ENCODE measurements around the gene POLR3H.
A peak's percentile ranks its signal among the peaks of the same experiment; 100 is the strongest.
"Not testable (repeated sequence)": the region's sequence is repeated elsewhere in the genome, so short reads cannot be mapped to it uniquely, and the experiment has no call there.

Gene POLR3H

GRCh38 chr22:41561335-41561734 is 17.1 kb upstream of the POLR3H start:
- no peak for DNase-seq (ENCODE audit: low spot score)
- in situ Hi-C loops (cut with MboI; ENCODE audit: low pct_unique_long_range_greater_than_20kb, low sequenced_read_pairs, unreplicated experiment): no loop called here
- no peak for TF ChIP-seq CTCF (IDR thresholded peaks at IDR 0.05; ENCODE audit: extremely low read depth, insufficient read depth, missing control alignments)

- TF ChIP-seq CTCF (IDR thresholded peaks at IDR 0.05; ENCODE audit: extremely low read depth, insufficient read depth, missing control alignments): no peak
- no peak for DNase-seq (ENCODE audit: low spot score)
- in situ Hi-C loops (cut with MboI; ENCODE audit: low pct_unique_long_range_greater_than_20kb, low sequenced_read_pairs, unreplicated experiment): no loop called here
Measured at GRCh38 chr22:41560095-41560471, 15.8 kb upstream of the POLR3H start.

- DNase-seq (ENCODE audit: low spot score); in situ Hi-C loops (cut with MboI; ENCODE audit: low pct_unique_long_range_greater_than_20kb, low sequenced_read_pairs, unreplicated experiment): not testable (repeated sequence)
Measured at GRCh38 chr22:41558241-41558630, 14.0 kb upstream of the POLR3H start.

- DNase-seq (ENCODE audit: low spot score): peak; percentile 63
- in situ Hi-C loops (cut with MboI; ENCODE audit: low pct_unique_long_range_greater_than_20kb, low sequenced_read_pairs, unreplicated experiment): no loop called here
- no peak for TF ChIP-seq CTCF (IDR thresholded peaks at IDR 0.05; ENCODE audit: extremely low read depth, insufficient read depth, missing control alignments)
Measured at GRCh38 chr22:41557401-41558240, 13.4 kb upstream of the POLR3H start.

- DNase-seq (ENCODE audit: low spot score): no peak
- in situ Hi-C loops (cut with MboI; ENCODE audit: low pct_unique_long_range_greater_than_20kb, low sequenced_read_pairs, unreplicated experiment): no loop called here
Measured at GRCh38 chr22:41556561-41556960, 12.3 kb upstream of the POLR3H start.

GRCh38 chr22:41555325-41555982 is 11.2 kb upstream of the POLR3H start:
- DNase-seq (ENCODE audit: low spot score): no peak
- no peak for TF ChIP-seq CTCF (IDR thresholded peaks at IDR 0.05; ENCODE audit: extremely low read depth, insufficient read depth, missing control alignments)
- in situ Hi-C loops (cut with MboI; ENCODE audit: low pct_unique_long_range_greater_than_20kb, low sequenced_read_pairs, unreplicated experiment): no loop called here

More at GRCh38 chr22:41556561-41556960, 12.3 kb upstream of the POLR3H start:
- no peak for TF ChIP-seq CTCF (IDR thresholded peaks at IDR 0.05; ENCODE audit: extremely low read depth, insufficient read depth, missing control alignments)
